Gastroesophageal sphincter (tissue), 3 donors: ENCODE results near the gene TTLL5.

Experiments
- EP300 ChIP-seq: sonication (generic); formaldehyde crosslinking; IDR thresholded peaks from one replicate; pipeline ENCODE4 v1.6.1; 2017; ENCODE audit warnings: antibody characterized with exemption, mild to moderate bottlenecking
- POLR2A ChIP-seq, 2 donors: fragments of 450-650 bp; IDR thresholded peaks; one replicate each; pipeline ENCODE4 v1.6.1; 2017; ENCODE audit warnings: antibody characterized with exemption in 2 of 2, mild to moderate bottlenecking in 2 of 2, moderate library complexity in 1 of 2
- POLR2AphosphoS5 ChIP-seq: sonication (generic); formaldehyde crosslinking; IDR thresholded peaks from one replicate; pipeline ENCODE4 v1.6.1; 2017; ENCODE audit warnings: antibody characterized with exemption
- TF ChIP-seq, protein P1 (sequence below), 4 experiments: fragments of 200-600 bp in 2 of 4; fragments of 450-650 bp in 2 of 4; sonication (generic) in 1 of 4; IDR thresholded peaks; one replicate each; pipeline ENCODE4 v1.5.1; 2017 to 2019; ENCODE audit warnings: antibody characterized with exemption in 4 of 4, mild to moderate bottlenecking in 2 of 4, moderate library complexity in 2 of 4

DNA sequence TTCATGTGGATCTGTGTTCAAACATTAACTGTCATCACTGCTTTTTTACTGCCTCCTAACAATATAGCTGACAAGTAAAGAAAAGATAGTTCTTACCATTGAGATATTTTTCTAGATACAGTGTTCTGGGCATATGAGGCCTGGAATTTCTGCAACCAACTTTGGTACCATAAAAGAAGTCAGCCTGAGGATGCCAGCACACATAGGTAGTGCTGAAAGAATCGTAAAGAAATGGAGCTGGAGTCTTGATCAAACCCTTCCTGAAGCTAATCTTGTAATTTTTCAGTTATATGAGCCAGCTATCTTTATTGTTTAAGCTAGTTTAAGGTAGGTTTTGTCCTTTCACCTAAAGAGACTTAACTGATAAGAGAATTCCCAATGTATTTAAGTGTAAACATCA, 11.7 kb upstream of the TTLL5 start:
- no peak for TF ChIP-seq EP300
- no peak for TF ChIP-seq POLR2AphosphoS5
- TF ChIP-seq, protein P1, sequence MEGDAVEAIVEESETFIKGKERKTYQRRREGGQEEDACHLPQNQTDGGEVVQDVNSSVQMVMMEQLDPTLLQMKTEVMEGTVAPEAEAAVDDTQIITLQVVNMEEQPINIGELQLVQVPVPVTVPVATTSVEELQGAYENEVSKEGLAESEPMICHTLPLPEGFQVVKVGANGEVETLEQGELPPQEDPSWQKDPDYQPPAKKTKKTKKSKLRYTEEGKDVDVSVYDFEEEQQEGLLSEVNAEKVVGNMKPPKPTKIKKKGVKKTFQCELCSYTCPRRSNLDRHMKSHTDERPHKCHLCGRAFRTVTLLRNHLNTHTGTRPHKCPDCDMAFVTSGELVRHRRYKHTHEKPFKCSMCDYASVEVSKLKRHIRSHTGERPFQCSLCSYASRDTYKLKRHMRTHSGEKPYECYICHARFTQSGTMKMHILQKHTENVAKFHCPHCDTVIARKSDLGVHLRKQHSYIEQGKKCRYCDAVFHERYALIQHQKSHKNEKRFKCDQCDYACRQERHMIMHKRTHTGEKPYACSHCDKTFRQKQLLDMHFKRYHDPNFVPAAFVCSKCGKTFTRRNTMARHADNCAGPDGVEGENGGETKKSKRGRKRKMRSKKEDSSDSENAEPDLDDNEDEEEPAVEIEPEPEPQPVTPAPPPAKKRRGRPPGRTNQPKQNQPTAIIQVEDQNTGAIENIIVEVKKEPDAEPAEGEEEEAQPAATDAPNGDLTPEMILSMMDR (IDR thresholded peaks at IDR 0.05) = no peak
- no peak for TF ChIP-seq POLR2A (IDR thresholded peaks at IDR 0.05)
